AG10803 (cell line): ENCODE data around the gene RPUSD4.

Experiments used
- DNase-seq: peaks from one replicate; pipeline ENCODE4 v3.0.0; 2010; ENCODE audit warnings: low read depth
- H3K4me3 ChIP-seq: 2 replicates; pipeline ENCODE4 v1.5.1; 2011; ENCODE audit warnings: mild to moderate bottlenecking, low read length, control low read depth
- TF ChIP-seq, protein P1 (sequence below): conservative IDR thresholded peaks from 2 replicates; pipeline ENCODE4 v1.5.1; 2011; ENCODE audit warnings: mild to moderate bottlenecking, low read length, control low read depth, inconsistent platforms

The RPUSD4 gene

DNA sequence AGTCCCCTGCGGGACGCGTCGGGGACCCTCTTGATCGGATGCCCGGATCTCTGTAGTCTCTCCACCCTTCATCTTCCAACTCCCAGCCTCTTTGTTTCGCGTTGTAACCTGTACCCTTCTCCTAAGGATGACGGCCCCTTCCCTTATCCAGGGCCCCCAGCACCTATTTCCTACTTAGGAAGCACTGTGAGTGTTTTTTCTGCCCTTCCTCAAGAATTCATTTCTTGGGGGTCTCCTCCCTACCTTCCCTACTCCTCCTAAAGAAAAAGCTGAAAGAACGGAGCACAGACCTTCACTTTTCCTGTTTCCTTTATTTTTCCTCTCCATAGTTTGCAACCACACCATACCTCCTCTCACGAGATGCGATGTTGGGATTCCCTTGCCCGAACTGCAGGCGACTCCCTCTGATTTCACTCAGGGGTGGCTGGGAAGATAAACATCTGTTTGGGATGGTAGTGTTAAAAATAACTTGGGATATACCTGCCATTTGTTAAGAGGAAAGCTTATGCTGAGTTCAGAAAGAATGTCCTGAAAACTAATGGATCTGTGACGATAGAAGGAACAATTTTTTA is 725 bp upstream of the RPUSD4 start:
- DNase-seq, result peak; percentile 15
- H3K4me3 ChIP-seq, result peak overlapping the region; percentile 99

DNA sequence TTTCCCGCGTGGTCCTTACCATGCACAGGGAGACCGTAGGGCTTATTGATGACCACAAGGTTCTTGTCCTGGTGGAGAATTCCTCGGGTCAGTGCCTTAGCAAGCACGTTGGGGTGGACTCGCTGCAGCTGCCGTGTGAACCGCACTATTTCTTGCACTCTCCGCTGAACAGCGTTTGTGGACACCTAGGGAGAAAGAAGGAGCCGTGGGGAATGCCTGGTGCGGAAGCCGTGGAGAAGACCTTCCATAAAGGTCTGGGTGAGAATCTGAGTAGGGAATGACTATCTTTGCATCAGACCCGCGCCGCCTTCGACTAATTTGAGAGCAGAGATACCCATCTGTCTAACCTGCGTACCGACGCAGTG is 597 bp downstream of the RPUSD4 start:
- TF ChIP-seq, protein P1, sequence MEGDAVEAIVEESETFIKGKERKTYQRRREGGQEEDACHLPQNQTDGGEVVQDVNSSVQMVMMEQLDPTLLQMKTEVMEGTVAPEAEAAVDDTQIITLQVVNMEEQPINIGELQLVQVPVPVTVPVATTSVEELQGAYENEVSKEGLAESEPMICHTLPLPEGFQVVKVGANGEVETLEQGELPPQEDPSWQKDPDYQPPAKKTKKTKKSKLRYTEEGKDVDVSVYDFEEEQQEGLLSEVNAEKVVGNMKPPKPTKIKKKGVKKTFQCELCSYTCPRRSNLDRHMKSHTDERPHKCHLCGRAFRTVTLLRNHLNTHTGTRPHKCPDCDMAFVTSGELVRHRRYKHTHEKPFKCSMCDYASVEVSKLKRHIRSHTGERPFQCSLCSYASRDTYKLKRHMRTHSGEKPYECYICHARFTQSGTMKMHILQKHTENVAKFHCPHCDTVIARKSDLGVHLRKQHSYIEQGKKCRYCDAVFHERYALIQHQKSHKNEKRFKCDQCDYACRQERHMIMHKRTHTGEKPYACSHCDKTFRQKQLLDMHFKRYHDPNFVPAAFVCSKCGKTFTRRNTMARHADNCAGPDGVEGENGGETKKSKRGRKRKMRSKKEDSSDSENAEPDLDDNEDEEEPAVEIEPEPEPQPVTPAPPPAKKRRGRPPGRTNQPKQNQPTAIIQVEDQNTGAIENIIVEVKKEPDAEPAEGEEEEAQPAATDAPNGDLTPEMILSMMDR, result no peak
- H3K4me3 ChIP-seq, result peak overlapping the region; percentile 99
- DNase-seq, result no peak

More for the DNA sequence above, 725 bp upstream of the RPUSD4 start:
- TF ChIP-seq, protein P1, result no peak

DNA sequence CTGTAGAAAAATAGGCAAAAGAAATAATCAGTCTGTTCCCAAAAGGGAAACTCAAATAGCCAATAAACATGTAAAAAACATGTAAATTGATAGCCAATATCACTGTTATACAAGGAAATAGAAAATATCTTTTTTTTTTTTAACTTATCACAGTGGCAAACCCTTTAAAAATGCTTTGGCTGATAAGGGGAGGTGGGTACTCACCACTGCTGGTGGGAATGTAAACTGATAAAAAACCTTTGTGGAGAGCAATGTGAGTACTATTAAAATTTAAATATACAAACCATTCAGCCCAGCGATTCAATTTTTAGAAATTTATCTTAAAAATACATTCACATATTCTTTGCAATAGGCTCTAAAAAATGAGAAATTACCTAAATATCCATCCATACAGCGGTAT is 3.6 kb downstream of the RPUSD4 start:
- no peak for DNase-seq
- TF ChIP-seq, protein P1, result no peak
- no peak overlapping the region for H3K4me3 ChIP-seq

DNA sequence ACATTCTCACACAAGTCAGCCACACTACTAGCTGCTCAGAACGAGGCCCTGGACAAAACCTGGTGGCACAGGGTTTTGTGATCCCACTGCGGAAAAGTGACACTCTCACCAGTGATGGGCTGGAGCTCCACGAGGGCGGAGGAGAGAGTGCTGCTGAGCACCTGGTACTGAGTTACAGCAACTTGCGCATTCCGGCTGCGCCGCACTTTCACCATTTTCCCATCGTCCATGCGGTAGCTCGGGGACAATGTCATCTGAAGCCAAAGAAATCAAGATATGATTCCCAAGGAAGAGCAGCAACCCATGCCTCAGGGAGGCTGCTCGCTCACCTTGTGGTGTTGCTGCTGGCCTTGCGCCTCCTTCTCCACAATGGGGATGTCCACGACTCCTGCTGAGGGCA is 6.1 kb downstream of the RPUSD4 start:
- TF ChIP-seq, protein P1, result no peak
- no peak overlapping the region for H3K4me3 ChIP-seq
- DNase-seq, result no peak

DNA sequence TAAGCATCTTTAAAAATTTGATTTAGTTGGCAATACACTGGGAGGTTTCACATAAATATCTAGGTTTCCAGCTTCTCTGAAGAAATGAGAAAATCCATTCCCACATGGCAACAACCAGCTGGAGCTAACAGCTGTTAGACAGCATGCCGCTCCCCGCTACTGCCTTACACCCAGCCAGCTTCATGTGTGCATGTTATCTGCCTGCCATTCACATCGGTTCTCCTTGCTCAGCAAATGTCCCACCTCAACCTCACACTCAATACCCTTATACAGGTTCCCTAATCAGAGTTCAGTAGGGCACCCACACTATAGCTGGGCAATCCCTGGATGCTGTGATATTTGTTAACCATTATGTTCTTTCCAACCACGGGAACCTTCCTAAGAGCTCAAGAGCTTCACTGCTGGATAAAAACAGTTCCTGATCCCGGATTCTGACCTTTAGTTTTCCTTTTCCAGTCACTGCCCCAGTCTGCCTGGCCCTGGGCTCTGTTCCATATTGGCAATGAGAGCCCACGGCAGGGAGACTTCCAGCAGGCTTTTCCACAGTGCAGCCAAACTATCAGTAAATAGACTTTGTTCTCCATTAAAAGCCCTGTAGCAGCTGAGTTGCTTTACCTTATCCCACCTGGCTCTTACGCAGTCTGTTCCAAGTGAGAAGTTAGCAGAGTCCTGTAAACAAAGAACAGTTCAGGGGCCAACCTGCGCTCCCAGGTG is 8.6 kb downstream of the RPUSD4 start:
- no peak for DNase-seq
- H3K4me3 ChIP-seq, result no peak overlapping the region
- TF ChIP-seq, protein P1, result no peak

DNA sequence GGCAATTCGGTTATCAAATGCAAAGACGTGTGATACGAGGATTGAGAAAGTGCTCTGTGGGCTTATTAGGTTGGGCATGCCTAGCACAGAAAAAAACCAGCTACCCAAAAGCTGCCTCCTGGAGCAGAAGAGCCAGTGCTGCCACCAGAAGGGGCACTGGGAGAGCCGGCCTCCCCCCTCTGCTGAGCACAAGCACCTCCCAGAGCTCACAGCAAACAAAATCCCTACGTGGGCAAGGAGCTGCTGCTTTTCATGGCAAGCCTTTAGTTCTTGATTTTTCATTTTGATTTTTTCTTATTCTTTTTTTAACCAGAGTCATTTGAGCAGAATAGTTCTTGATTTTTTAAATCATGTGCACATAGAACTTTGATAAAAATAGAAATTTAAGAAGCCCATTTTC is 12.8 kb downstream of the RPUSD4 start:
- no peak for DNase-seq
- no peak overlapping the region for H3K4me3 ChIP-seq
- TF ChIP-seq, protein P1, result no peak

DNA sequence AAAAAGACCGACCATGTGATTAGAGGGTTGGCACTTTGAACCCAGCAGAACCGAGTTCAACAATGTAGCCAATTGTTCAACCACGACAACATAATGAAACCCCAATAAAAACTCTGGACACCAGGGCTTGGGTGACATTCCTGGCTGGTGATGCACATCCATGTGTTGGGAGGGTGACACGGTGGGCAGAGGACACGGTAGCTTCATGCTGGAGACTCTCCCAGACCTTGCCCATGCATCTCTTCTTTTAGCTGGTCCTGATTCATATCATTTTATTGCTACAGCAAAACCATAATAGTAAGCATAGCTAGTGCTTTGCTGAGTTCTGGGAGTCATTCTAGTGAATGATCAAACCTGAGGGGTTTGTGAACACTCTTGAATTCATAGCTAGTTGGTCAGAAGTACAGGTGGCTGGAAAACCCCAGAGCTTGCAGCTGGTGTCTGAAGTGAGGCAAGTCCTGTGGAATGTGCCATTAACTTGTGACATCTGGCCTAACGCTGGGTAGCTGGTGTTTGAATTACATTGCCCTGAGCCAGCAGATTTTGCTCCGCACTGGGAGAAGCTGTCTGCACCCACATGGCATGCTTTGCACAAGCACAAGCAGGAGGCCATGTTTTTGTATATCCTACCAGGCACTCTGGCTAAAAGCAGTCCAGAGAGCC is 14.0 kb downstream of the RPUSD4 start:
- TF ChIP-seq, protein P1, result no peak
- peak; percentile 67 for DNase-seq
- H3K4me3 ChIP-seq, result no peak overlapping the region
